Panc1 (cell line): ENCODE results near the gene LRRC8B. TPM values are rescaled to one million over a fixed set of nuclear protein-coding genes. Genes with fewer than 3 reads are reported as not detected.
A peak's percentile ranks its signal among the peaks of the same experiment; 100 is the strongest.

Experiments
- ATAC-seq: fragments of 200-7000 bp; cut with Tn5 transposase; 2 replicates; pipeline ENCODE4 v1.9.1; 2020; ENCODE audit warnings: mild to moderate bottlenecking, moderate library complexity
- BruUV-seq: library from RNA; stranded (reverse); fragments of 400-500 nt; replicated peaks from 2 replicates; lab custom pipeline; 2021; lab: Mats Ljungman, UMichigan
- CTCF ChIA-PET: fragments of 300-600 bp; sonication (Branson Sonifier 250); formaldehyde crosslinking; loops from one replicate; lab custom pipeline; 2022; ENCODE audit warnings: antibody characterized with exemption; lab: Charles Lee
- POLR2A ChIA-PET: fragments of 300-600 bp; sonication (Branson Sonifier 250); formaldehyde crosslinking; loops from one replicate; lab custom pipeline; 2022; ENCODE audit warnings: antibody characterized with exemption; lab: Charles Lee
- DNase-seq: peaks from one replicate; pipeline ENCODE4 v3.0.0-alpha.2; 2010; ENCODE audit warnings: low read depth, low spot score
- H3K27ac ChIP-seq: 2 replicates; pipeline ENCODE4 v1.5.1; 2011; ENCODE audit warnings: mild to moderate bottlenecking, low read length, inconsistent platforms
- H3K27me3 ChIP-seq: fragments of 200-500 bp; sonication (Bioruptor generic); 2 replicates; pipeline ENCODE4 v1.6.0; 2014; ENCODE audit warnings: low read length, inconsistent platforms; ENCODE audit not compliant: control insufficient read depth, insufficient read depth
- H3K36me3 ChIP-seq: fragments of 200-500 bp; sonication (Bioruptor generic); 2 replicates; pipeline ENCODE4 v1.5.1; 2014; ENCODE audit warnings: inconsistent platforms, mild to moderate bottlenecking, low read length, moderate library complexity; ENCODE audit not compliant: control insufficient read depth, insufficient read depth
- H3K4me1 ChIP-seq: 2 replicates; pipeline ENCODE4 v1.5.1; 2011; ENCODE audit warnings: inconsistent platforms, mild to moderate bottlenecking, low read length, moderate library complexity; ENCODE audit not compliant: control insufficient read depth, insufficient read depth
- H3K4me3 ChIP-seq, 2 experiments: 2 replicates each; pipeline ENCODE4 v1.5.1; 2011 to 2012; ENCODE audit warnings: low read depth in 2 of 2, low read length in 2 of 2, mild to moderate bottlenecking in 2 of 2, inconsistent platforms in 1 of 2, moderate library complexity in 1 of 2
- H3K9me3 ChIP-seq: fragments of 200-500 bp; sonication (Bioruptor generic); 2 replicates; pipeline ENCODE4 v1.5.1; 2014; ENCODE audit warnings: low read depth, mild to moderate bottlenecking, inconsistent platforms, low read length, moderate library complexity; ENCODE audit not compliant: control insufficient read depth, insufficient read depth
- CTCF ChIP-seq: fragments of 450-650 bp; IDR thresholded peaks from 2 replicates; pipeline ENCODE4 v1.5.1; 2017; ENCODE audit warnings: mild to moderate bottlenecking
- POLR2AphosphoS5 ChIP-seq: IDR thresholded peaks from 2 replicates; pipeline ENCODE4 v1.6.1; 2012; ENCODE audit warnings: mild to moderate bottlenecking, low read depth, low read length, moderate library complexity
- REST ChIP-seq, 2 experiments: IDR thresholded peaks; 2 replicates each; pipeline ENCODE4 v1.6.1; 2011 to 2012; ENCODE audit warnings: low read depth in 2 of 2, control low read depth in 1 of 2, low read length in 1 of 2, mild to moderate bottlenecking in 1 of 2, moderate library complexity in 1 of 2; ENCODE audit not compliant: insufficient read depth in 1 of 2
- SIN3A ChIP-seq: IDR thresholded peaks from 2 replicates; pipeline ENCODE4 v1.6.1; 2012; ENCODE audit warnings: low read depth, mild to moderate bottlenecking, low read length, moderate library complexity, borderline replicate concordance; ENCODE audit not compliant: insufficient read depth
- TCF7L2 ChIP-seq: IDR thresholded peaks from 2 replicates; pipeline ENCODE4 v1.6.1; 2011; ENCODE audit warnings: mild to moderate bottlenecking, low read depth, low read length, inconsistent platforms
- in situ Hi-C: cut with HindIII; loops from 2 replicates; pipeline ENCODE4 v1.10.0; 2016; ENCODE audit warnings: low sequenced_read_pairs, low pct_unique_long_range_greater_than_20kb
- intact Hi-C: fragments of 100-400 bp; cut with micrococcal nuclease; formaldehyde crosslinking; loops from one replicate; pipeline ENCODE4 v1.10.0; 2022; ENCODE audit not compliant: unreplicated experiment
- total RNA-seq: library from RNA; stranded (reverse); gene quantifications from one replicate; pipeline ENCODE4 v1.2.1, GENCODE V29; 2021; ENCODE audit not compliant: unreplicated experiment

The LRRC8B gene
- total RNA-seq, 1 experiment from 2014 or later: 27.3 TPM

- ATAC-seq (peak; percentile 23), DNase-seq (no peak)
- Histone ChIP-seq H3K27ac (peak overlapping the region; percentile 91), H3K9me3 (no peaks in the 10 kb centered on the region), H3K4me1 (peaks cover 36% of the 10 kb centered on the region), H3K4me3 (peak overlapping the region; percentile 72 to 87), H3K27me3 (no peaks in the 10 kb centered on the region), H3K36me3 (no peaks in the 10 kb centered on the region)
- in situ Hi-C loops (no loop called here), intact Hi-C loops (loop anchor here (1.0 kb wide), 1 partner anchor 129 kb away; no protein-coding TSS in a partner anchor)
- BruUV-seq: no TSS peak
- POLR2A ChIA-PET: no interaction called here
- CTCF ChIA-PET: interaction anchor here (4.0 kb wide), 1 partner anchor 129 kb away, joined by 28 read pairs; no protein-coding TSS in a partner anchor
- TF ChIP-seq SIN3A: 0 out of 2 replicates have a peak, but pooled peaks have one; percentile 17
- no peak for TF ChIP-seq POLR2AphosphoS5
- no peak for TF ChIP-seq CTCF
- no peak for TF ChIP-seq TCF7L2
- no peak for TF ChIP-seq REST (IDR thresholded peaks at IDR 0.05; ENCODE audit: insufficient read depth in 1 of 2, low read depth in 2 of 2, low read length in 1 of 2)
Observed at GRCh38 chr1:89633800-89634625, 109.4 kb downstream of the LRRC8B start.

GRCh38 chr1:89635825-89636815, 111.5 kb downstream of the LRRC8B start:
- no peaks in the 10 kb centered on the region for H3K36me3 ChIP-seq
- H3K27me3 ChIP-seq: no peaks in the 10 kb centered on the region
- H3K27ac ChIP-seq: peak overlapping the region; percentile 51
- no TSS peak for BruUV-seq
- H3K9me3 ChIP-seq: no peaks in the 10 kb centered on the region
- intact Hi-C loops (loop anchor here (5.0 kb wide), 1 partner anchor 41 kb away; no protein-coding TSS in a partner anchor), in situ Hi-C loops (no loop called here)
- DNase-seq: peak; percentile 76
- ATAC-seq: no peak
- CTCF ChIA-PET: interaction anchor here (0.5 to 4.0 kb wide), 2 partner anchors 117 to 127 kb away, joined by 4 to 28 read pairs; no protein-coding TSS in a partner anchor
- TF ChIP-seq REST (IDR thresholded peaks at IDR 0.05; ENCODE audit: insufficient read depth in 1 of 2, low read depth in 2 of 2, low read length in 1 of 2) (no peak), CTCF (no peak), TCF7L2 (no peak), SIN3A (no peak), POLR2AphosphoS5 (no peak)
- peaks cover 36% of the 10 kb centered on the region for H3K4me1 ChIP-seq
- POLR2A ChIA-PET: interaction anchor here (1.1 kb wide), 1 partner anchor 11 kb away, joined by 4 read pairs; no protein-coding TSS in a partner anchor
- H3K4me3 ChIP-seq: no peak overlapping the region
